ENCODE results near the gene PARD3. TPM values are rescaled to one million over a fixed set of nuclear protein-coding genes. Genes with fewer than 3 reads are reported as not detected.

PARD3 gene
- polyA plus RNA-seq, 1 donor from 2014 or later = 12.4 TPM

- H3K4me2 ChIP-seq (ENCODE audit: low read length) = no peak overlapping the region
- H3K36me3 ChIP-seq (ENCODE audit: insufficient read depth, low read length) = no peaks in the 10 kb centered on the region
- no peak overlapping the region for H3K4me3 ChIP-seq (ENCODE audit: low read length)
- H3K9me2 ChIP-seq (ENCODE audit: insufficient read depth, low read length) = no peaks in the 10 kb centered on the region
- no peaks in the 10 kb centered on the region for H4K20me1 ChIP-seq (ENCODE audit: insufficient read depth)
- peaks cover 13% of the 10 kb centered on the region for H3K79me2 ChIP-seq (replicated peaks; ENCODE audit: insufficient read depth, low read length)
- H3K9me3 ChIP-seq (ENCODE audit: low read length) = no peaks in the 10 kb centered on the region
- no peak overlapping the region for H3K9ac ChIP-seq (ENCODE audit: low read length)
- H3K27me3 ChIP-seq (ENCODE audit: insufficient read depth, low read depth, low read length) = no peaks in the 10 kb centered on the region
- TF ChIP-seq MXI1 (conservative IDR thresholded peaks at IDR 0.05; ENCODE audit: poor library complexity, severe bottlenecking) (no peak), POLR2AphosphoS5 (IDR thresholded peaks at IDR 0.05) (no peak), CTCF (IDR thresholded peaks at IDR 0.05; ENCODE audit: poor library complexity, severe bottlenecking) (no peak), REST (IDR thresholded peaks at IDR 0.05; ENCODE audit: borderline replicate concordance) (no peak), TAF1 (IDR thresholded peaks at IDR 0.05; ENCODE audit: low read depth) (no peak), RAD21 (conservative IDR thresholded peaks at IDR 0.05) (no peak), SMC3 (conservative IDR thresholded peaks at IDR 0.05; ENCODE audit: poor library complexity) (no peak), EP300 (conservative IDR thresholded peaks at IDR 0.05; ENCODE audit: poor library complexity, severe bottlenecking) (no peak), EZH2 (IDR thresholded peaks at IDR 0.05; ENCODE audit: borderline replicate concordance, insufficient read depth, low read length, poor library complexity, severe bottlenecking) (no peak)
- H3K27ac ChIP-seq (ENCODE audit: low read length) = no peak overlapping the region
- H2AFZ ChIP-seq (ENCODE audit: low read depth, low read length) = no peak overlapping the region
- H3F3A ChIP-seq (ENCODE audit: insufficient read depth, low read length, poor library complexity, severe bottlenecking) = no peaks in the 10 kb centered on the region
Observed at GRCh38 chr10:34768972-34769330, 46.1 kb downstream of the PARD3 start.

- H3K27me3 ChIP-seq (ENCODE audit: insufficient read depth, low read depth, low read length) = no peaks in the 10 kb centered on the region
Observed at GRCh38 chr10:34768261-34768971, 46.7 kb downstream of the PARD3 start.

More at GRCh38 chr10:34768261-34768971, 46.7 kb downstream of the PARD3 start:
- H3F3A ChIP-seq (ENCODE audit: insufficient read depth, low read length, poor library complexity, severe bottlenecking) = no peaks in the 10 kb centered on the region
- no peaks in the 10 kb centered on the region for H3K9me3 ChIP-seq (ENCODE audit: low read length)
- no peak overlapping the region for H2AFZ ChIP-seq (ENCODE audit: low read depth, low read length)
- H4K20me1 ChIP-seq (ENCODE audit: insufficient read depth) = no peaks in the 10 kb centered on the region
- no peak overlapping the region for H3K4me3 ChIP-seq (ENCODE audit: low read length)
- TF ChIP-seq SMC3 (conservative IDR thresholded peaks at IDR 0.05; ENCODE audit: poor library complexity) = no peak
- TF ChIP-seq EZH2 (IDR thresholded peaks at IDR 0.05; ENCODE audit: borderline replicate concordance, insufficient read depth, low read length, poor library complexity, severe bottlenecking) = no peak
- no peak for TF ChIP-seq MXI1 (conservative IDR thresholded peaks at IDR 0.05; ENCODE audit: poor library complexity, severe bottlenecking)
- no peak for TF ChIP-seq REST (IDR thresholded peaks at IDR 0.05; ENCODE audit: borderline replicate concordance)
- no peak for TF ChIP-seq POLR2AphosphoS5 (IDR thresholded peaks at IDR 0.05)
- no peak for TF ChIP-seq EP300 (conservative IDR thresholded peaks at IDR 0.05; ENCODE audit: poor library complexity, severe bottlenecking)
- TF ChIP-seq TAF1 (IDR thresholded peaks at IDR 0.05; ENCODE audit: low read depth) = no peak
- no peak for TF ChIP-seq CTCF (IDR thresholded peaks at IDR 0.05; ENCODE audit: poor library complexity, severe bottlenecking)
- no peak for TF ChIP-seq RAD21 (conservative IDR thresholded peaks at IDR 0.05)
- H3K9ac ChIP-seq (ENCODE audit: low read length) = no peak overlapping the region
- no peak overlapping the region for H3K27ac ChIP-seq (ENCODE audit: low read length)
- H3K9me2 ChIP-seq (ENCODE audit: insufficient read depth, low read length) = no peaks in the 10 kb centered on the region
- no peak overlapping the region for H3K4me2 ChIP-seq (ENCODE audit: low read length)
- H3K36me3 ChIP-seq (ENCODE audit: insufficient read depth, low read length) = no peaks in the 10 kb centered on the region
- peaks cover 13% of the 10 kb centered on the region for H3K79me2 ChIP-seq (replicated peaks; ENCODE audit: insufficient read depth, low read length)
